Stimulated activated CD4-positive, alpha-beta T cell treated with anti-CD3 and anti-CD28 coated beads, Interleukin-12 subunit alpha, Interleukin-12 subunit beta, amount 100 ng/mL, for 48 hours (primary cell): ENCODE measurements around the gene UPK3BL1.
"Not testable (repeated sequence)": the region's sequence is repeated elsewhere in the genome, so short reads cannot be mapped to it uniquely, and the experiment has no call there.

Source experiments
- DNase-seq, 3 donors: peaks; one replicate each; pipeline ENCODE4 v3.0.0-alpha.2; 2020; ENCODE audit warnings: low read depth in 2 of 3, low spot score in 1 of 3

The UPK3BL1 gene

GRCh38 chr7:102642691-102643090 lies at the start of gene UPK3BL1:
UPK3BL1 (minus strand) TSS chr7:102642791; CDS start chr7:102642741, 50 bp downstream.
- DNase-seq: not testable (repeated sequence)

GRCh38 chr7:102690602-102691001 lies 48.0 kb upstream of the UPK3BL1 start:
- DNase-seq: not testable (repeated sequence)

GRCh38 chr7:102689436-102690282 lies 47.1 kb upstream of the UPK3BL1 start:
- DNase-seq: not testable (repeated sequence)

- not testable (repeated sequence) for DNase-seq
These were observed 45.9 kb upstream of the UPK3BL1 start for GRCh38 chr7:102688299-102689036.

- not testable (repeated sequence) for DNase-seq
These were observed 40.0 kb upstream of the UPK3BL1 start for GRCh38 chr7:102682560-102682959.

GRCh38 chr7:102680780-102681179 lies 38.2 kb upstream of the UPK3BL1 start:
- not testable (repeated sequence) for DNase-seq

GRCh38 chr7:102675545-102675944 lies 33.0 kb upstream of the UPK3BL1 start:
- DNase-seq: peak in 1 of 3 donors; percentile 9

- not testable (repeated sequence) for DNase-seq
These were observed 31.0 kb upstream of the UPK3BL1 start for GRCh38 chr7:102673447-102674067.

GRCh38 chr7:102671956-102672307 lies 29.3 kb upstream of the UPK3BL1 start:
- not testable (repeated sequence) for DNase-seq

- DNase-seq: not testable (repeated sequence)
These were observed 28.8 kb upstream of the UPK3BL1 start, which contains the start of gene POLR2J2 for GRCh38 chr7:102671166-102671955. POLR2J2 (minus strand) TSS chr7:102671663; CDS start chr7:102671601, 62 bp downstream.

- not testable (repeated sequence) for DNase-seq
These were observed 24.9 kb upstream of the UPK3BL1 start for GRCh38 chr7:102667523-102667922.

GRCh38 chr7:102666850-102667249 lies 24.3 kb upstream of the UPK3BL1 start:
- not testable (repeated sequence) for DNase-seq

- not testable (repeated sequence) for DNase-seq
These were observed 22.2 kb upstream of the UPK3BL1 start for GRCh38 chr7:102664765-102665164.

GRCh38 chr7:102649924-102650323 lies 7.3 kb upstream of the UPK3BL1 start, which contains the start of gene SPDYE2B:
SPDYE2B (plus strand) TSS chr7:102650319; CDS start chr7:102652349, 2,030 bp downstream.
- not testable (repeated sequence) for DNase-seq

GRCh38 chr7:102647813-102648212 lies 5.2 kb upstream of the UPK3BL1 start:
- not testable (repeated sequence) for DNase-seq

- not testable (repeated sequence) for DNase-seq
These were observed 813 bp upstream of the UPK3BL1 start for GRCh38 chr7:102643404-102643803.

GRCh38 chr7:102638848-102639247 lies 3.7 kb downstream of the UPK3BL1 start:
- not testable (repeated sequence) for DNase-seq

GRCh38 chr7:102636956-102637355 lies 5.6 kb downstream of the UPK3BL1 start:
- DNase-seq: not testable (repeated sequence)

GRCh38 chr7:102635354-102635753 lies 7.2 kb downstream of the UPK3BL1 start:
- DNase-seq: not testable (repeated sequence)

- DNase-seq: not testable (repeated sequence)
These were observed 8.3 kb downstream of the UPK3BL1 start for GRCh38 chr7:102634299-102634698.
